IgD-negative memory B cell (primary cell): ENCODE results near the gene POLR1B. TPM values are rescaled to one million over a fixed set of nuclear protein-coding genes. Genes with fewer than 3 reads are reported as not detected.

Experiments
- H3K27ac Mint-ChIP-seq, 3 donors: one replicate each; pipeline ENCODE4 v1.8.0; 2020 to 2022; ENCODE audit warnings: mild to moderate bottlenecking in 3 of 3, mixed read lengths in 3 of 3, moderate library complexity in 1 of 3
- H3K27me3 Mint-ChIP-seq: one replicate; pipeline ENCODE4 v1.8.0; 2021; ENCODE audit warnings: mixed read lengths
- H3K36me3 Mint-ChIP-seq: one replicate; pipeline ENCODE4 v1.8.0; 2020; ENCODE audit warnings: mild to moderate bottlenecking, mixed read lengths
- H3K4me1 Mint-ChIP-seq, 3 donors: one replicate each; pipeline ENCODE4 v1.8.0; 2020 to 2022; ENCODE audit warnings: mixed read lengths in 3 of 3, mild to moderate bottlenecking in 1 of 3
- H3K4me3 Mint-ChIP-seq, 4 donors: one replicate each; pipeline ENCODE4 v1.8.0; 2020 to 2022; ENCODE audit warnings: mild to moderate bottlenecking in 4 of 4, mixed read lengths in 4 of 4, moderate library complexity in 3 of 4
- H3K9me3 Mint-ChIP-seq, 3 donors: one replicate each; pipeline ENCODE4 v1.8.0; 2020 to 2021; ENCODE audit warnings: mixed read lengths in 3 of 3, mild to moderate bottlenecking in 1 of 3
- polyA plus RNA-seq: library from polyadenylated mRNA; unstranded; fragments of 300-500 nt; fragmentation: Illumina TruSeq; gene quantifications from one replicate; pipeline ENCODE4 v1.2.3, GENCODE V29; 2021

The POLR1B gene
- polyA plus RNA-seq, 1 donor from 2014 or later: 18.5 TPM

DNA sequence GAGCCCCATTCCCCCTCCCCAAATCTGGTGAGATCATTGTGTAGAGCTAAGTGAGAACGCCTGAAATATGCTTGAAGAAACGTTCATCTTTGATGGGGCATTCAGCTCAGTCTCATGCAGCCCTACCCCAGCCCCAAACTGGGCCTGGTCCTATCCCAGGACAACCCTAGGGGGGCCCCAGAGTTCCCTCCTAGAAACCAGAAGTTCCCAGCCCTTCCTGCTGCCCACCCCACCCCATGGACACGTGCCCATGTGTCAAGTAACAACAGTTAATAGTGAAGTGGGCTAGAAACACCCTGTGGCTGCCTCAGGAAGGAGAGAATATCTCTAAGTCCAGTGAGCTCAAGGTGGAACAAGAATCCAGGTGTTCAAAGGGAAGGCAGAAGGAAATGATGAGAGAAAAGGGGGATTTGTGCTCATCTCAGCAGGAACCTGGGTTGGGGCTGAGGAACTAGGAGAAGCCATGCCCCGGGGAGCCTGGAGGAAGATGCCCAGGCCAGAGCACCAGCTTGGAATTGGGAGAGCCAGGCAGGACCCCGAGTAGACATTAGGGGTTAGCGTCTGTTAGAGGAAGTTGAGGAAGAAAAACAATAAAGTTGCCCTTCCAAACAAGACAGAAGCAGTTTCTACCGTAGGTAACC is 83.3 kb downstream of the POLR1B start:
- Mint-ChIP-seq H3K9me3 (no peaks in the 10 kb centered on the region), H3K4me3 (no peak overlapping the region), H3K36me3 (peaks cover 3% of the 10 kb centered on the region), H3K27me3 (no peaks in the 10 kb centered on the region), H3K27ac (no peak overlapping the region), H3K4me1 (peaks cover 10 to 16% (median 13%) of the 10 kb centered on the region in 3 donors)

DNA sequence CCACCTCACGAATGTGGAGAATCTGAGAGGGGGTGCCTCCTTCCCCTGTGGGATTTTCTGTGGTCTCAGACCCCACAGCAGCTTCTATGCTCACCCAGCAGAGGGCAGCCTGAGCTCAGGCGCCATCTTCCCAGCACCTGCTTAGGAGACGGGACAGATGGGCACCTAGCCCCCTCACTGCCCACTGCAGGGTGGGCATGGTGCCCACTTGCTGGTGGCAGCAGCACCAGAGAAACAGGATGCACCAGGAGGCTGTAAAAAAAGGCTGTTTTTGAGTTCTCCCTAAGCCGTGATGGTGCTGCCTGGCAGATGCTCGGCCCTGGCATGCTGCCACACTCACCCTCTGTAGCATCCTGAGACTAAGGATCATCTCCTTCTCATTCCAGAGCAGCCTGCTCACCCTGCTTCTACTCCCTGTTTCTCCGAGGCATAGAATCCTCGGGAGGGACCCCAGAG is 84.4 kb downstream of the POLR1B start:
- Mint-ChIP-seq H3K4me3 (peak overlapping the region in 2 of 4 donors; percentile 60), H3K4me1 (peaks cover 17 to 23% (median 21%) of the 10 kb centered on the region in 3 donors), H3K36me3 (no peaks in the 10 kb centered on the region), H3K9me3 (no peaks in the 10 kb centered on the region), H3K27me3 (no peaks in the 10 kb centered on the region), H3K27ac (peak overlapping the region in 1 of 3 donors; percentile 71)

Other genes with a start within 250 kb of the POLR1B start
- gene RGPD8, start 108.8 kb upstream of the POLR1B start, polyA plus RNA-seq: 3.8 TPM
- gene TTL, start 60.3 kb upstream of the POLR1B start, polyA plus RNA-seq: 1.3 TPM
- 39.7 TPM for gene CHCHD5, start 42.1 kb downstream of the POLR1B start, polyA plus RNA-seq
- 19.3 TPM for gene SLC20A1, start 103.5 kb downstream of the POLR1B start, polyA plus RNA-seq
- not detected for gene NT5DC4, start 178.6 kb downstream of the POLR1B start, polyA plus RNA-seq
- not detected for gene CKAP2L, start 222.1 kb downstream of the POLR1B start, polyA plus RNA-seq
- gene IL1A, start 242.0 kb downstream of the POLR1B start, polyA plus RNA-seq: not detected